GM10266 (cell line): Measurements from ENCODE around the gene OAF.

Experiments
- DNase-seq: peaks from one replicate; pipeline ENCODE4 v3.0.0; 2012; ENCODE audit errors: extremely low spot score
- CTCF ChIP-seq: IDR thresholded peaks from 2 replicates; pipeline ENCODE4 v1.5.1; 2012; ENCODE audit warnings: mild to moderate bottlenecking, low read depth; ENCODE audit not compliant: control insufficient read depth, insufficient read depth; ENCODE audit errors: missing control alignments

The OAF gene

GRCh38 chr11:120229451-120230424 is 18.9 kb downstream of the OAF start:
- no peak for DNase-seq
- peak; percentile 65 for TF ChIP-seq CTCF

GRCh38 chr11:120230433-120231071 is 19.7 kb downstream of the OAF start:
- DNase-seq, result no peak
- no peak for TF ChIP-seq CTCF

DNA sequence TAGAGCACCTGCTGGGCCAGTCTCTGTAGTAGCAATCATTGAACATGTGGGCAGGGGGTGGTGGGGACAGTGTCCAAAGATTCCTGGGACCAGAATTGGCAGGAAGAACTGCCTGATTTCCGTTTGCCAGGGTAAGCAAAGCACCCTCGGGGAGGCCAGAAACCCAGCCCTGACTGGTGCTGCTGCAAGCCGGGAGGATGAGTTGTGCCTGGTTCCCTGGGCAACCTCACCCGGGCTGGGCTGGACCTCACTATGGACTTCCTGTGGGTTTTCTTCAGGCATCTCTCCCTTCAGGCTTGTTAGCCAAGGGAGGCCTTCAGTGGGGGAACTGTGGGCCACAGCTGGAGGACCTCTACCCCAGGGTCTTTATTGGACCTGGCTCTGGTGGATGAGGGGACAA is 21.1 kb downstream of the OAF start:
- no peak for TF ChIP-seq CTCF
- DNase-seq, result no peak

GRCh38 chr11:120233207-120233803 is 22.5 kb downstream of the OAF start:
- no peak for DNase-seq
- no peak for TF ChIP-seq CTCF

DNA sequence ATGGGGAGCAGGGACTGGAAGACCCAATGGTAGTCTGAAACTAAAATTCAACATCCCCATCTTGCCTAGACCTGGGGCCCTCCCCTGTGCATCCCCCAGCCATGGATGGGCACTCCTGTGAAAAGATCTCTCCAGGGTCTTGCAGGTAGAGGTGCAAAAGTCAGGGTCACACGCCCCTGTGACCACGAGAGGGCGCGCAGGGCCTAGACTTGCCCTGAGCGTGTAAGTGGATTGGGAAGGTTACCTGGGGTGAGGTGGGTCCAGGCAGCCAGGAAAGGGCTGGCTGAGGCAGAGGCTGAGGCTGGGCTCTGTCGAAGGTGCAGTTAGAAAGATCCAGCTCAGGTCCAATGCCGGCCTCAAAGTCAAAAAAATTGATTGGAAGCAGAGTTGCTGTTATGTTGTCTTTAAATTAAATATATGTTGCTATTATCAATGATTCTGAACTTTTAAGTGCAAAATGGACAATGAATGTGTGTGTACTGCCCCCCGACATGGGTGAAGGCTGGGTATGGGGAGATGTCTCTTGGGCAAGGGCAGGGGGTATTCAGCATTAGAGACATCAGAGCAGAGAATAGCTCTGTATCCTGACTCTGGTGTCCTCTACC is 24.3 kb downstream of the OAF start:
- DNase-seq, result peak; percentile 85

More for the DNA sequence above, 24.3 kb downstream of the OAF start:
- TF ChIP-seq CTCF, result peak; percentile 92
